BJ (cell line): ENCODE measurements around the gene LY6G6C. TPM values are rescaled to one million over a fixed set of nuclear protein-coding genes. Genes with fewer than 3 reads are reported as not detected.

Experiments used
- CTCF ChIA-PET: fragments of 350-600 bp; formaldehyde crosslinking; extraction: SDS; loops from one replicate; lab custom pipeline; 2021; ENCODE audit warnings: antibody characterized with exemption, inconsistent platforms; lab: Yijun Ruan, JAX
- POLR2A ChIA-PET: fragments of 300-600 bp; sonication (Branson Sonifier 250); formaldehyde crosslinking; extraction: SDS; loops from one replicate; lab custom pipeline; 2021; ENCODE audit warnings: antibody characterized with exemption; lab: Charles Lee
- DNase-seq: peaks from one replicate; pipeline ENCODE4 v3.0.0-alpha.2; 2011; ENCODE audit warnings: low read depth
- H3K27me3 ChIP-seq: 2 replicates; pipeline ENCODE4 v1.6.0; 2011; ENCODE audit warnings: low read length; ENCODE audit not compliant: control insufficient read depth, insufficient read depth
- H3K36me3 ChIP-seq: 2 replicates; pipeline ENCODE4 v1.5.1; 2011; ENCODE audit warnings: low read length; ENCODE audit not compliant: control insufficient read depth, insufficient read depth
- H3K4me3 ChIP-seq: 2 replicates; pipeline ENCODE4 v1.5.1; 2011; ENCODE audit warnings: low read depth, mild to moderate bottlenecking, control low read depth, low read length
- polyA plus RNA-seq: library from polyadenylated mRNA; depleted of rRNA; stranded (reverse); fragments of >200 nt; gene quantifications from 2 replicates; pipeline ENCODE4 v1.2.3, GENCODE V29; 2011
- TF ChIP-seq, protein P1 (sequence below): IDR thresholded peaks from 2 replicates; pipeline ENCODE4 v1.5.1; 2011; ENCODE audit warnings: low read depth, mild to moderate bottlenecking, control low read depth, inconsistent platforms, low read length, moderate library complexity; ENCODE audit not compliant: insufficient read depth

The LY6G6C gene
- polyA plus RNA-seq, 1 experiment, result not detected

DNA sequence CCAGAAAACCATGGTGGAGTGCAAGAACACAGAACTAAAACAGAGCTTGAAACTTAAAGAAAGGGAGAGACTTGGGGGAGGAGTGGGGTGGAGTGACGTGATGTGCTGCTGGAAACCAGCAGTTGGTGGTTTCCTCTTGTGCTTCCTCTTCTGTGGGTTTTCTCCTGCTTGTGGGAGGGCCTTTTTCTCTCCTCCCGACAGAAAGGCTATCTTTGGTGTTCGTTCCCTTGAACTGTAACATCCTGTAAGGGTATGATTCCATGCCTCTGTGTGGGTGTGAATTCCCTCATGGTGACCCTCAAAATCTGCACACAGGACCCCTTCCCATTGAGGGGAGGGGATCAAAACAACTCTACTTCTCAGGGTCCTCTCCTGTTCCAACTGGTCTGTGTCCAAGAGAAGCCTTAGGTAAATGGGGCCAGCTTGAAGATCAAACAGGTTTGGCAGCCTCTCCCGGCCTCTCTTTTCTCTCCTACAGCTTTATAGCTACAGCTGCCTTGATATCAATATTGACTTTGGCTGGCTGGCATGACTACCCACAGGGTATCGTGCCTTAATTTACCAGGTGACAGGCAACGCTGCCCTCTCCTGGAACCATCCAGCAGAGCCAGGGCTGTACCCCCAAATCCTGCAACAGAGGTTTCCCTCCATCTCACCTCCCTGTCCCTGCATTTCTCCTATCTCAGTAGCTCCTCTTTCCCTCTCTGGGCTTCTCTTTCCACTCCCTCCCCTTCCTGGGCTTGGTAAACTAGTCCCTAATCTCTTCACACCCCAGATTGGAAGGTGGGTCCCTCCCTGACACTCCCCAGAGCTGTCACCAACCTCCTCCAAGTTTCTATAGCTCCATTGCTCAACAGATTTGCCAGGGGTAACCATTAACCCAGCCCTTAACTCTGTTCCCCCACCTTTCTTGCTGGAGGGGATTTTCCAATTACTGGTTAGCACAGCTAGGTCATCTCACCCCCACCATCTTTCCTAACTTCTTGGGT is 16.7 kb upstream of the LY6G6C start:
- POLR2A ChIA-PET, result interaction anchor here (1.0 kb wide), 1 partner anchor 8 kb away, joined by 6 read pairs; no protein-coding TSS in a partner anchor
- Histone ChIP-seq H3K27me3 (no peaks in the 10 kb centered on the region), H3K4me3 (no peak overlapping the region), H3K36me3 (peaks cover 7% of the 10 kb centered on the region)
- TF ChIP-seq, protein P1, sequence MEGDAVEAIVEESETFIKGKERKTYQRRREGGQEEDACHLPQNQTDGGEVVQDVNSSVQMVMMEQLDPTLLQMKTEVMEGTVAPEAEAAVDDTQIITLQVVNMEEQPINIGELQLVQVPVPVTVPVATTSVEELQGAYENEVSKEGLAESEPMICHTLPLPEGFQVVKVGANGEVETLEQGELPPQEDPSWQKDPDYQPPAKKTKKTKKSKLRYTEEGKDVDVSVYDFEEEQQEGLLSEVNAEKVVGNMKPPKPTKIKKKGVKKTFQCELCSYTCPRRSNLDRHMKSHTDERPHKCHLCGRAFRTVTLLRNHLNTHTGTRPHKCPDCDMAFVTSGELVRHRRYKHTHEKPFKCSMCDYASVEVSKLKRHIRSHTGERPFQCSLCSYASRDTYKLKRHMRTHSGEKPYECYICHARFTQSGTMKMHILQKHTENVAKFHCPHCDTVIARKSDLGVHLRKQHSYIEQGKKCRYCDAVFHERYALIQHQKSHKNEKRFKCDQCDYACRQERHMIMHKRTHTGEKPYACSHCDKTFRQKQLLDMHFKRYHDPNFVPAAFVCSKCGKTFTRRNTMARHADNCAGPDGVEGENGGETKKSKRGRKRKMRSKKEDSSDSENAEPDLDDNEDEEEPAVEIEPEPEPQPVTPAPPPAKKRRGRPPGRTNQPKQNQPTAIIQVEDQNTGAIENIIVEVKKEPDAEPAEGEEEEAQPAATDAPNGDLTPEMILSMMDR, result peak; percentile 16; the same call in 1 of the 2 replicates
- no peak for DNase-seq
- CTCF ChIA-PET, result interaction anchor here (0.6 to 6.5 kb wide), 12 partner anchors 8 to 192 kb away, joined by 3 to 35 read pairs (median 3); partner anchors contain the start of genes ATP6V1G2, LY6G5C and VARS1

GRCh38 chr6:31737315-31737990 is 15.9 kb upstream of the LY6G6C start:
- TF ChIP-seq, protein P1, result no peak
- CTCF ChIA-PET, result interaction anchor here (0.6 to 6.5 kb wide), 8 partner anchors 8 to 131 kb away, joined by 3 to 35 read pairs (median 3); partner anchors contain the start of gene LY6G5C
- POLR2A ChIA-PET, result interaction anchor here (1.0 kb wide), 1 partner anchor 7 kb away, joined by 6 read pairs; no protein-coding TSS in a partner anchor
- H3K36me3 ChIP-seq, result peaks cover 9% of the 10 kb centered on the region
- H3K27me3 ChIP-seq, result no peaks in the 10 kb centered on the region
- H3K4me3 ChIP-seq, result no peak overlapping the region
- no peak for DNase-seq

DNA sequence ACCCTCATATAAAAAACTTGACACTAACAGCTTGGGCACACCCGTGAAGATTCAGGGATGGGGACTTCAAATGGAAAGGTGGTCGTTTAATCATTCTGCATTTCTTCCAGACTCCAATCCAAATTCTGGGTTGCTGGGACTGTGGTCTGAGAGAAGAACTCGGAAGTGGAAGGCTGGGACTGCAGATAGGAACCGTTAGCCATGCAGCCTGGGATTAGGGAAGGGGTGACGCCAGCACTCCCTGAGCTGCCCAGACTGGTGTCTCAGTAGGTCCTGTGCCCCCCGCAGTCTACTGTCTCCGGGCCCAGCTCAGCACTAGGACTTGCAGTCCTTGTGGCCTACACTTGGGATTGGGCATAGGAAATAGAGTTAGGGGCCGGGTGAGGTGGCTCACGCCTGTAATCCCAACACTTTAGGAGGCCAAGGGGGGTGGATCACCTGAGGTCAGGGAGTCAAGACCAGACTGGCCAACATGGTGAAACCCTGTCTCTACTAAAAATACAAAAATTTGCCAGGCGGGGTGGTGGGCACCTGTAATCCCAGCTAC is 15.3 kb upstream of the LY6G6C start:
- no peaks in the 10 kb centered on the region for H3K27me3 ChIP-seq
- CTCF ChIA-PET, result interaction anchor here (1.0 to 6.5 kb wide), 6 partner anchors 7 to 131 kb away, joined by 3 to 35 read pairs (median 5); partner anchors contain the start of gene LY6G5C
- peaks cover 11% of the 10 kb centered on the region for H3K36me3 ChIP-seq
- TF ChIP-seq, protein P1, result no peak
- H3K4me3 ChIP-seq, result peak overlapping the region; percentile 90
- DNase-seq, result no peak
- POLR2A ChIA-PET, result interaction anchor here (0.6 kb wide), 1 partner anchor 33 kb away, joined by 3 read pairs; no protein-coding TSS in a partner anchor

GRCh38 chr6:31736021-31736767 is 14.6 kb upstream of the LY6G6C start, which contains the start of gene CLIC1:
Gene CLIC1, minus strand, starts transcription at chr6:31736530. Its CDS starts 230 bp downstream, at chr6:31736300.
- CTCF ChIA-PET, result interaction anchor here (1.0 to 6.5 kb wide), 4 partner anchors 11 to 55 kb away, joined by 3 to 35 read pairs (median 9); partner anchors contain the start of gene LY6G5C

More at GRCh38 chr6:31736021-31736767, 14.6 kb upstream of the LY6G6C start, which contains the start of gene CLIC1:
- H3K4me3 ChIP-seq, result peak within 1 kb of the TSS; percentile 90
- no peaks in the 10 kb centered on the region for H3K27me3 ChIP-seq
- POLR2A ChIA-PET, result interaction anchor here (0.6 kb wide), 2 partner anchors 34 to 107 kb away, joined by 3 to 12 read pairs; no protein-coding TSS in a partner anchor
- DNase-seq, result peak; percentile 40
- TF ChIP-seq, protein P1, result no peak
- H3K36me3 ChIP-seq, result peaks cover 15% of the 10 kb centered on the region
